HepG2 (cell line): Measurements from ENCODE around the gene CLDN7. TPM values are rescaled to one million over a fixed set of nuclear protein-coding genes. Genes with fewer than 3 reads are reported as not detected.

Experiments used
- ARHGAP35 ChIP-seq: sonication (generic); formaldehyde crosslinking; IDR thresholded peaks from 2 replicates; pipeline ENCODE4 v1.9.0; 2022; ENCODE audit warnings: mild to moderate bottlenecking, inconsistent platforms, moderate library complexity, missing genetic modification reagents, borderline replicate concordance
- ASH2L ChIP-seq: fragments of 300-600, 200-600 bp; sonication (generic); IDR thresholded peaks from 2 replicates; pipeline ENCODE4 v1.7.0; 2017; ENCODE audit warnings: low read depth, mild to moderate bottlenecking, moderate library complexity, mixed read lengths, low read length; ENCODE audit not compliant: insufficient read length
- CENPBD1 ChIP-seq: sonication (generic); formaldehyde crosslinking; IDR thresholded peaks from 2 replicates; pipeline ENCODE4 v1.8.0; 2022; ENCODE audit warnings: missing genetic modification reagents, low read depth, mild to moderate bottlenecking, borderline replicate concordance
- GATAD1 ChIP-seq: IDR thresholded peaks from 2 replicates; pipeline ENCODE4 v1.6.1; 2016; ENCODE audit warnings: missing genetic modification reagents, missing compliant biosample characterization
- HIVEP1 ChIP-seq: sonication (generic); formaldehyde crosslinking; IDR thresholded peaks from 2 replicates; pipeline ENCODE4 v1.4.0; 2020; ENCODE audit warnings: mild to moderate bottlenecking, missing genetic modification reagents
- MAFF ChIP-seq: IDR thresholded peaks from 2 replicates; pipeline ENCODE4 v1.6.1; 2011; ENCODE audit warnings: low read depth, low read length, improper control_type of control experiment
- MTF2 ChIP-seq: sonication (generic); formaldehyde crosslinking; IDR thresholded peaks from 2 replicates; pipeline ENCODE4 v1.5.0; 2020; ENCODE audit warnings: missing genetic modification reagents, borderline replicate concordance
- MXD1 ChIP-seq: sonication (generic); formaldehyde crosslinking; IDR thresholded peaks from 2 replicates; pipeline ENCODE4 v1.4.0; 2020; ENCODE audit warnings: mild to moderate bottlenecking, missing genetic modification reagents
- NCOA2 ChIP-seq: sonication (generic); formaldehyde crosslinking; IDR thresholded peaks from 2 replicates; pipeline ENCODE4 v1.8.0; 2022; ENCODE audit warnings: inconsistent platforms
- PREB ChIP-seq: sonication (generic); formaldehyde crosslinking; IDR thresholded peaks from 2 replicates; pipeline ENCODE4 v1.4.0; 2020; ENCODE audit warnings: missing genetic modification reagents
- SAP130 ChIP-seq: IDR thresholded peaks from 2 replicates; pipeline ENCODE4 v1.6.1; 2016; ENCODE audit warnings: low read depth
- TFAP4 ChIP-seq: sonication (generic); IDR thresholded peaks from 2 replicates; pipeline ENCODE4 v1.6.1; 2016; ENCODE audit warnings: low read depth, borderline replicate concordance
- TRIM22 ChIP-seq: fragments of 450-650 bp; IDR thresholded peaks from 2 replicates; pipeline ENCODE4 v1.6.1; 2017
- YY1 ChIP-seq: IDR thresholded peaks from 2 replicates; pipeline ENCODE4 v1.6.1; 2011; ENCODE audit warnings: low read length, low read depth, moderate library complexity, mild to moderate bottlenecking; ENCODE audit not compliant: insufficient read depth, insufficient replicate concordance
- ZBTB42 ChIP-seq: sonication (generic); formaldehyde crosslinking; IDR thresholded peaks from 2 replicates; pipeline ENCODE4 v1.5.0; 2020; ENCODE audit warnings: mild to moderate bottlenecking, missing genetic modification reagents
- ZNF431 ChIP-seq: sonication (generic); formaldehyde crosslinking; IDR thresholded peaks from 2 replicates; pipeline ENCODE4 v1.9.0; 2022; ENCODE audit warnings: missing genetic modification reagents, low read depth, mild to moderate bottlenecking, borderline replicate concordance
- ZNF577 ChIP-seq: sonication (generic); formaldehyde crosslinking; IDR thresholded peaks from 2 replicates; pipeline ENCODE4 v1.4.0; 2020; ENCODE audit warnings: mild to moderate bottlenecking, low read depth, missing genetic modification reagents, borderline replicate concordance
- ZNF710 ChIP-seq: sonication (generic); formaldehyde crosslinking; IDR thresholded peaks from 2 replicates; pipeline ENCODE4 v1.5.0; 2020; ENCODE audit warnings: mild to moderate bottlenecking, missing genetic modification reagents, borderline replicate concordance
- ZNF775 ChIP-seq: sonication (generic); formaldehyde crosslinking; IDR thresholded peaks from 2 replicates; pipeline ENCODE4 v1.4.0; 2020; ENCODE audit warnings: missing genetic modification reagents, mild to moderate bottlenecking, moderate library complexity, borderline replicate concordance
- ZNF83 ChIP-seq: sonication (generic); formaldehyde crosslinking; IDR thresholded peaks from 2 replicates; pipeline ENCODE4 v1.4.0; 2020; ENCODE audit warnings: missing genetic modification reagents, mild to moderate bottlenecking, borderline replicate concordance
- polyA plus RNA-seq, 8 experiments: library from polyadenylated mRNA; depleted of rRNA in 3 of 8; stranded (reverse) in 7 of 8; unstranded in 1 of 8; fragments of >200 nt; fragmentation: Illumina TruSeq in 4 of 8; extraction: Trizol in 4 of 8; gene quantifications; 2 replicates each; pipeline versions ENCODE4 v1.2.1 to v1.2.3, GENCODE V29; 2011 to 2016; ENCODE audit warnings: low read depth in 4 of 8, missing spikeins in 1 of 8, mixed read lengths in 1 of 8; ENCODE audit not compliant: insufficient read depth in 1 of 8
- total RNA-seq, 5 experiments: library from RNA; depleted of rRNA; stranded (reverse); fragments of >200 nt; fragmentation: Illumina TruSeq; extraction: Trizol; gene quantifications; 2 replicates each; pipeline ENCODE4 v1.2.3, GENCODE V29; 2016; ENCODE audit warnings: low read depth in 1 of 5

Gene CLDN7
- total and polyA plus RNA-seq, 2 of the 13 experiments (the other 11 are each of a cell fraction or from before 2014, with no cell fraction given): not detected

- TF ChIP-seq ARHGAP35 (CRISPR knock-in tag): no peak
- TF ChIP-seq ZBTB42 (CRISPR knock-in tag): no peak
- peak; percentile 34 for TF ChIP-seq YY1
- peak; percentile 39; the same call in 1 of the 2 replicates for TF ChIP-seq NCOA2 (CRISPR knock-in tag)
- TF ChIP-seq HIVEP1 (CRISPR knock-in tag): peak; percentile 79
- TF ChIP-seq ZNF775 (CRISPR knock-in tag): no peak
- TF ChIP-seq GATAD1 (CRISPR knock-in tag): no peak
- peak; percentile 74; the same call in 1 of the 2 replicates for TF ChIP-seq MXD1
- no peak for TF ChIP-seq MAFF
- TF ChIP-seq PREB: no peak
- no peak for TF ChIP-seq MTF2 (CRISPR knock-in tag)
- TF ChIP-seq TRIM22: no peak
- TF ChIP-seq ZNF710 (CRISPR knock-in tag): peak; percentile 32; the same call in 1 of the 2 replicates
- TF ChIP-seq ZNF83 (CRISPR knock-in tag): no peak
- TF ChIP-seq TFAP4: no peak
- peak; percentile 77 for TF ChIP-seq ASH2L
- peak; percentile 68 for TF ChIP-seq SAP130 (CRISPR knock-in tag)
- TF ChIP-seq ZNF577 (CRISPR knock-in tag): no peak
- TF ChIP-seq CENPBD1 (CRISPR knock-in tag): no peak
- no peak for TF ChIP-seq ZNF431 (CRISPR knock-in tag)
Measured at GRCh38 chr17:7258731-7259554, 3.3 kb downstream of the CLDN7 start (continued).
